GM12878 (cell line): ENCODE data around the gene STK4. TPM values are rescaled to one million over a fixed set of nuclear protein-coding genes. Genes with fewer than 3 reads are reported as not detected.

Experiments
- ATAC-seq: fragments of 200-7000 bp; cut with Tn5 transposase; 3 replicates; pipeline ENCODE4 v1.9.1; 2020; ENCODE audit warnings: mild to moderate bottlenecking, moderate library complexity
- BruUV-seq: library from RNA; stranded (reverse); fragments of 400-500 nt; replicated peaks from 2 replicates; lab custom pipeline; 2021; lab: Mats Ljungman, UMichigan
- CTCF ChIA-PET: fragments of 300-600 bp; sonication (Branson Sonifier 250); formaldehyde crosslinking; extraction: SDS; loops from one replicate; lab custom pipeline; 2021; ENCODE audit warnings: inconsistent platforms; lab: Yijun Ruan, JAX
- POLR2A ChIA-PET: fragments of 350-600 bp; formaldehyde crosslinking; extraction: SDS; loops from one replicate; lab custom pipeline; 2021; ENCODE audit warnings: inconsistent platforms; lab: Charles Lee
- RAD21 ChIA-PET: fragments of 300-600 bp; sonication (Branson Sonifier 250); formaldehyde crosslinking; loops from one replicate; lab custom pipeline; 2023; ENCODE audit warnings: antibody characterized with exemption; ENCODE audit not compliant: unreplicated experiment; lab: Charles Lee
- SMC1A ChIA-PET: fragments of 300-600 bp; sonication (Branson Sonifier 250); formaldehyde crosslinking; loops from one replicate; lab custom pipeline; 2023; ENCODE audit not compliant: unreplicated experiment, uncharacterized antibody; lab: Charles Lee
- DNase-seq: peaks from one replicate; pipeline ENCODE4 v3.0.0-alpha.2; 2011; ENCODE audit warnings: low read depth, low spot score
- FAIRE-seq: peaks from 3 replicates; lab custom pipeline; 2011; peaks lifted over from hg19 to GRCh38; lab: Jason Lieb, UNC
- H2AFZ ChIP-seq: 2 replicates; pipeline ENCODE4 v1.6.0; 2011; ENCODE audit warnings: low read depth, low read length, control low read depth; ENCODE audit not compliant: control insufficient read depth
- H3K27ac ChIP-seq: 2 replicates; pipeline ENCODE4 v1.5.1; 2011; ENCODE audit warnings: control low read depth; ENCODE audit not compliant: control insufficient read depth, insufficient read depth
- H3K27me3 ChIP-seq, 2 experiments: replicated peaks in 1 of 2; 2 replicates each; pipeline versions ENCODE4 v1.6.0 to v1.6.1; 2011; ENCODE audit warnings: low read length in 1 of 2; ENCODE audit not compliant: control insufficient read depth in 2 of 2, insufficient read depth in 2 of 2
- H3K36me3 ChIP-seq, 2 experiments: 2 replicates each; pipeline ENCODE4 v1.5.1; 2011; ENCODE audit warnings: low read length in 1 of 2; ENCODE audit not compliant: control insufficient read depth in 2 of 2, insufficient read depth in 2 of 2
- H3K4me1 ChIP-seq: 2 replicates; pipeline ENCODE4 v1.6.1; 2011; ENCODE audit warnings: mild to moderate bottlenecking, low read length, moderate library complexity, mixed read lengths; ENCODE audit not compliant: control insufficient read depth, insufficient read depth
- H3K4me2 ChIP-seq: 2 replicates; pipeline ENCODE4 v1.6.0; 2011; ENCODE audit warnings: control low read depth; ENCODE audit not compliant: control insufficient read depth, insufficient read depth
- H3K4me3 ChIP-seq: fragments of 200-600 bp; sonication (generic); 2 replicates; pipeline ENCODE4 v1.5.1; 2016
- H3K79me2 ChIP-seq: 2 replicates; pipeline ENCODE4 v1.6.0; 2011; ENCODE audit warnings: low read length; ENCODE audit not compliant: control insufficient read depth, insufficient read depth
- H3K9ac ChIP-seq: 2 replicates; pipeline ENCODE4 v1.8.0; 2011; ENCODE audit warnings: low read length, control low read depth, mixed read lengths; ENCODE audit not compliant: control insufficient read depth, insufficient read depth
- H3K9me3 ChIP-seq: replicated peaks from 3 replicates; pipeline ENCODE4 v1.5.1; 2011; ENCODE audit warnings: mild to moderate bottlenecking, low read length; ENCODE audit not compliant: control insufficient read depth, insufficient read depth
- H4K20me1 ChIP-seq: 2 replicates; pipeline ENCODE4 v1.6.0; 2011; ENCODE audit not compliant: control insufficient read depth, insufficient read depth
- ATF3 ChIP-seq: IDR thresholded peaks from 2 replicates; pipeline ENCODE4 v1.6.1; 2011; ENCODE audit warnings: low read depth, mild to moderate bottlenecking, low read length, moderate library complexity, borderline replicate concordance; ENCODE audit errors: extremely low read depth
- CBX5 ChIP-seq: sonication (generic); IDR thresholded peaks from 2 replicates; pipeline ENCODE4 v1.6.1; 2016; ENCODE audit warnings: low read depth, moderate library complexity, mild to moderate bottlenecking, inconsistent platforms
- EP300 ChIP-seq, 2 experiments: fragments of 150-350 bp in 1 of 2; IDR thresholded peaks; 2 replicates each; pipeline ENCODE4 v1.6.1; 2011 to 2012; ENCODE audit warnings: low read depth in 2 of 2, low read length in 2 of 2, borderline replicate concordance in 1 of 2, improper control_type of control experiment in 1 of 2, inconsistent platforms in 1 of 2; ENCODE audit not compliant: control insufficient read depth in 1 of 2
- ETV6 ChIP-seq, 2 experiments: fragments of 450-650 bp in 1 of 2; IDR thresholded peaks in 1 of 2; conservative IDR thresholded peaks in 1 of 2; 2 replicates each; pipeline ENCODE4 v1.6.1; 2014; ENCODE audit warnings: antibody characterized with exemption in 1 of 2, borderline replicate concordance in 1 of 2, low read depth in 1 of 2, mild to moderate bottlenecking in 1 of 2, moderate library complexity in 1 of 2
- FOS ChIP-seq: IDR thresholded peaks from 3 replicates; pipeline ENCODE4 v1.6.1; 2011; ENCODE audit warnings: borderline replicate concordance; ENCODE audit not compliant: insufficient read length; ENCODE audit errors: extremely low read depth
- HSF1 ChIP-seq: fragments of 150-350 bp; IDR thresholded peaks from 2 replicates; pipeline ENCODE4 v1.6.1; 2014; ENCODE audit warnings: mild to moderate bottlenecking, low read depth, low read length
- MYC ChIP-seq: IDR thresholded peaks from 2 replicates; pipeline ENCODE4 v1.6.1; 2011; ENCODE audit warnings: mild to moderate bottlenecking, low read length, moderate library complexity, inconsistent platforms; ENCODE audit not compliant: insufficient read depth, insufficient replicate concordance, insufficient read length, severe bottlenecking
- NR2C1 ChIP-seq: fragments of 450-650 bp; IDR thresholded peaks from 2 replicates; pipeline ENCODE4 v1.6.1; 2017; ENCODE audit warnings: antibody characterized with exemption, mild to moderate bottlenecking, moderate library complexity
- NRF1 ChIP-seq: conservative IDR thresholded peaks from 2 replicates; pipeline ENCODE4 v1.6.1; 2011; ENCODE audit warnings: mild to moderate bottlenecking, low read depth, low read length, improper control_type of control experiment
- RELA ChIP-seq: fragments of 450-650 bp; IDR thresholded peaks from 2 replicates; pipeline ENCODE4 v1.8.0; 2014; ENCODE audit warnings: borderline replicate concordance; ENCODE audit not compliant: partially characterized antibody
- RELB ChIP-seq: fragments of 450-650 bp; IDR thresholded peaks from 2 replicates; pipeline ENCODE4 v1.6.1; 2017; ENCODE audit warnings: low read depth, mild to moderate bottlenecking, moderate library complexity
- SUPT20H ChIP-seq: IDR thresholded peaks from 2 replicates; pipeline ENCODE4 v1.6.1; 2011; ENCODE audit warnings: low read depth, mild to moderate bottlenecking, low read length, moderate library complexity, borderline replicate concordance; ENCODE audit not compliant: control insufficient read depth
- TARDBP ChIP-seq: IDR thresholded peaks from 2 replicates; pipeline ENCODE4 v1.6.1; 2016; ENCODE audit warnings: borderline replicate concordance
- ZNF217 ChIP-seq: fragments of 450-650 bp; IDR thresholded peaks from 2 replicates; pipeline ENCODE4 v1.6.1; 2017; ENCODE audit warnings: antibody characterized with exemption, mild to moderate bottlenecking
- WGBS: methylation state at CpG from one replicate; pipeline ENCODE4 v1.1.6; 2016; ENCODE audit warnings: low lambda C conversion rate; ENCODE audit not compliant: insufficient replicate concordance, insufficient coverage; ENCODE audit errors: missing lambda C conversion rate; 5-methylcytosine and 5-hydroxymethylcytosine counted together
- in situ Hi-C: fragments of 300-500 bp; cut with MboI; formaldehyde crosslinking; loops from 9 replicates; pipeline ENCODE4 v1.14.3; 2018; ENCODE audit warnings: mixed read lengths
- intact Hi-C: fragments of 100-400 bp; cut with micrococcal nuclease; formaldehyde crosslinking; loops from one replicate; pipeline ENCODE4 v1.14.2; 2022; ENCODE audit not compliant: unreplicated experiment
- polyA plus RNA-seq, 11 experiments: library from polyadenylated mRNA; depleted of rRNA in 4 of 11; unstranded in 6 of 11; stranded (reverse) in 5 of 11; fragments of >200 nt; fragmentation: Nextera tagmentation in 4 of 11; fragmentation: Illumina TruSeq in 1 of 11; extraction: Ambion mirVana in 4 of 11; extraction: Trizol in 1 of 11; gene quantifications; 1 replicate in 1 of 11; 2 replicates in 10 of 11; pipeline versions ENCODE4 v1.2.1 to v1.2.3, GENCODE V29; 2011 to 2016; ENCODE audit warnings: inconsistent platforms in 2 of 11, missing spikeins in 2 of 11, low read depth in 1 of 11
- total RNA-seq, 4 experiments: library from RNA; depleted of rRNA in 3 of 4; stranded (reverse); fragments of >200 nt in 3 of 4; fragmentation: Illumina TruSeq in 1 of 4; extraction: Trizol in 1 of 4; gene quantifications; 2 replicates each; pipeline versions ENCODE4 v1.2.1 to v1.2.3, GENCODE V29; 2013 to 2021

STK4 gene
- total and polyA plus RNA-seq, 10 of the 15 experiments (the other 5 are each of a cell fraction or from before 2014, with no cell fraction given): 24.0 to 135 (median 89.7) TPM

- no peak overlapping the region for H2AFZ ChIP-seq
- TF ChIP-seq ETV6 (conservative IDR thresholded peaks at IDR 0.05 in 1 of 2, IDR thresholded peaks at IDR 0.05 in 1 of 2; ENCODE audit: borderline replicate concordance in 1 of 2, low read depth in 1 of 2) (no peak), ATF3 (no peak), RELA (no peak), TARDBP (no peak), NR2C1 (no peak), HSF1 (no peak), EP300 (IDR thresholded peaks at IDR 0.05; ENCODE audit: borderline replicate concordance in 1 of 2, control insufficient read depth in 1 of 2, low read depth in 2 of 2, low read length in 2 of 2) (no peak), CBX5 (no peak), FOS (no peak), RELB (no peak), ZNF217 (no peak), SUPT20H (no peak), MYC (no peak), NRF1 (no peak)
- RAD21 ChIA-PET: interaction anchor here (1.7 kb wide), 1 partner anchor 28 kb away, joined by 5 read pairs; no protein-coding TSS in a partner anchor
- no peak overlapping the region for H3K4me2 ChIP-seq
- ATAC-seq: no peak
- peaks cover 16 to 33% of the 10 kb centered on the region in 2 experiments for H3K36me3 ChIP-seq
- POLR2A ChIA-PET: interaction anchor here (1.6 kb wide), 1 partner anchor 14 kb away, joined by 4 read pairs; no protein-coding TSS in a partner anchor
- BruUV-seq: no TSS peak
- FAIRE-seq: no peak
- H3K4me1 ChIP-seq: no peaks in the 10 kb centered on the region
- DNase-seq: no peak
- H3K27me3 ChIP-seq: no peaks in the 10 kb centered on the region
- in situ Hi-C loops: no loop called here
- H3K9ac ChIP-seq: no peak overlapping the region
- intact Hi-C loops: no loop called here
- SMC1A ChIA-PET: interaction anchor here (0.5 to 1.7 kb wide), 5 partner anchors 11 to 28 kb away, joined by 3 to 5 read pairs (median 3); no protein-coding TSS in a partner anchor
- no peak overlapping the region for H3K4me3 ChIP-seq
- no peak overlapping the region for H3K27ac ChIP-seq
- 100% methylated on average over 1 of the region's 1 CpG for WGBS
- no peaks in the 10 kb centered on the region for H4K20me1 ChIP-seq
- CTCF ChIA-PET: interaction anchor here (0.5 to 3.0 kb wide), 8 partner anchors 8 to 213 kb away, joined by 3 to 20 read pairs (median 3); no protein-coding TSS in a partner anchor
- H3K9me3 ChIP-seq: no peaks in the 10 kb centered on the region
- H3K79me2 ChIP-seq: peaks cover 4% of the 10 kb centered on the region
These were observed 105.8 kb downstream of the STK4 start for GRCh38 chr20:45072066-45072465.
